ENCODE data around the gene ZNF143.

Gene ZNF143

DNA sequence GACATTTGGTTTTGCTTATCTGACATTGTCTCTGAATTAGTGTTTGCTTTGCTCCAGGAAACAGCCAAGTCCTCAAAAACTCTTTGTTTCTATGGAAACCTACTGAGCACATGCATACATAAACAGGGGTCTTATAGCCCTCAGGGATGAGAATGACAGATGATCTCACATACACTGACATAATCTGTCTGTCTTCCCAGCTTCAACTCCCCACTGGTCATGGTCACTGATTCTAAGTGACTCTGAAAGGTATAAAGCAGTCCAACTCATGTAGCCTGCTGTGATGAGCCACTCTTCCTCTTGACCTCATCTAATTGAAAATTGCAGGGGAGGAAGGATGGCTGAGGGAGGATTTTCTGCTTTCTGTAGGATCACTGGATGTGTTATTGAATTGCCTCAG, 12.6 kb downstream of the ZNF143 start:
- TF ChIP-seq, protein P1, sequence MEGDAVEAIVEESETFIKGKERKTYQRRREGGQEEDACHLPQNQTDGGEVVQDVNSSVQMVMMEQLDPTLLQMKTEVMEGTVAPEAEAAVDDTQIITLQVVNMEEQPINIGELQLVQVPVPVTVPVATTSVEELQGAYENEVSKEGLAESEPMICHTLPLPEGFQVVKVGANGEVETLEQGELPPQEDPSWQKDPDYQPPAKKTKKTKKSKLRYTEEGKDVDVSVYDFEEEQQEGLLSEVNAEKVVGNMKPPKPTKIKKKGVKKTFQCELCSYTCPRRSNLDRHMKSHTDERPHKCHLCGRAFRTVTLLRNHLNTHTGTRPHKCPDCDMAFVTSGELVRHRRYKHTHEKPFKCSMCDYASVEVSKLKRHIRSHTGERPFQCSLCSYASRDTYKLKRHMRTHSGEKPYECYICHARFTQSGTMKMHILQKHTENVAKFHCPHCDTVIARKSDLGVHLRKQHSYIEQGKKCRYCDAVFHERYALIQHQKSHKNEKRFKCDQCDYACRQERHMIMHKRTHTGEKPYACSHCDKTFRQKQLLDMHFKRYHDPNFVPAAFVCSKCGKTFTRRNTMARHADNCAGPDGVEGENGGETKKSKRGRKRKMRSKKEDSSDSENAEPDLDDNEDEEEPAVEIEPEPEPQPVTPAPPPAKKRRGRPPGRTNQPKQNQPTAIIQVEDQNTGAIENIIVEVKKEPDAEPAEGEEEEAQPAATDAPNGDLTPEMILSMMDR (IDR thresholded peaks at IDR 0.05; ENCODE audit: low read length, missing control alignments): no peak
- no peak for DNase-seq (ENCODE audit: low read depth)
- no peak overlapping the region for H3K4me3 ChIP-seq (replicated peaks; ENCODE audit: low read depth, low read length)

GRCh38 chr11:9479899-9480298, 19.1 kb downstream of the ZNF143 start:
- H3K4me3 ChIP-seq (replicated peaks; ENCODE audit: low read depth, low read length): no peak overlapping the region
- TF ChIP-seq, protein P1 (IDR thresholded peaks at IDR 0.05; ENCODE audit: low read length, missing control alignments): no peak
- DNase-seq (ENCODE audit: low read depth): no peak

- peak; percentile 63 for DNase-seq (ENCODE audit: low read depth)
- no peak overlapping the region for H3K4me3 ChIP-seq (replicated peaks; ENCODE audit: low read depth, low read length)
- TF ChIP-seq, protein P1 (IDR thresholded peaks at IDR 0.05; ENCODE audit: low read length, missing control alignments): no peak
Measured at GRCh38 chr11:9489080-9489765, 28.4 kb downstream of the ZNF143 start.

- no peak for DNase-seq (ENCODE audit: low read depth)
- no peak overlapping the region for H3K4me3 ChIP-seq (replicated peaks; ENCODE audit: low read depth, low read length)
- TF ChIP-seq, protein P1 (IDR thresholded peaks at IDR 0.05; ENCODE audit: low read length, missing control alignments): no peak
Measured at GRCh38 chr11:9490376-9490775, 29.6 kb downstream of the ZNF143 start.

- DNase-seq (ENCODE audit: low read depth): no peak
- TF ChIP-seq, protein P1 (IDR thresholded peaks at IDR 0.05; ENCODE audit: low read length, missing control alignments): no peak
- no peak overlapping the region for H3K4me3 ChIP-seq (replicated peaks; ENCODE audit: low read depth, low read length)
Measured at GRCh38 chr11:9493492-9493891, 32.7 kb downstream of the ZNF143 start.

DNA sequence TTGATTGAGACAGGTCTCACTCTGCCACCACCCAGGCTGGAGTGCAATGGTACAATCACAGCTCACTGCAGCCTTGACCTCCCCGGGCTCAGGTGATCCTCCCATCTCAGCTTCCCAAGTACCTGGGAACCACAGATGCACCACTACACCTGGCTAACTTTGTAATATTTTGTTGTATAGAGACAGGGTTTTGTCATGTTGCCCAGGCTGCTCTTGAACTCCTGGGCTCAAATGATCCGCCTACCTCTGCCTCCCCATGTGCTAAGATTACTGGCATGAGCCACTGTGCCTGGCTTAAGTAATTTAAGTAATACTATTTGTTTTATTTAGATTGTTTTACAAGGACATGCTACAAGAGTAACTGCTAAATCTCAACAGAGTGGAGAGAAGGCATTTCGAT, 33.5 kb downstream of the ZNF143 start:
- DNase-seq (ENCODE audit: low read depth): no peak
- H3K4me3 ChIP-seq (replicated peaks; ENCODE audit: low read depth, low read length): no peak overlapping the region
- TF ChIP-seq, protein P1 (IDR thresholded peaks at IDR 0.05; ENCODE audit: low read length, missing control alignments): no peak

All from fibroblast of pulmonary artery (primary cell).